HL-60 (cell line): ENCODE measurements around the gene GPR68.
"Not testable (repeated sequence)": the region's sequence is repeated elsewhere in the genome, so short reads cannot be mapped to it uniquely, and the experiment has no call there.

Experiments
- DNase-seq, 2 experiments: peaks; one replicate each; pipeline ENCODE4 v3.0.0-alpha.2; 2010 to 2020; ENCODE audit warnings: low read depth in 1 of 2, low spot score in 1 of 2
- H3K27ac ChIP-seq: fragments of 250-450 bp; sonication (Bioruptor Pico); replicated peaks from 2 replicates; pipeline ENCODE4 v1.5.1; 2020; ENCODE audit warnings: mild to moderate bottlenecking, moderate library complexity
- H3K27me3 ChIP-seq: fragments of 250-450 bp; sonication (Bioruptor Pico); 2 replicates; pipeline ENCODE4 v1.5.1; 2021; ENCODE audit warnings: mild to moderate bottlenecking, moderate library complexity; ENCODE audit not compliant: insufficient read depth, poor library complexity, severe bottlenecking
- H3K4me3 ChIP-seq: replicated peaks from 2 replicates; pipeline ENCODE4 v1.5.1; 2011; ENCODE audit warnings: mild to moderate bottlenecking, control low read depth, low read length; ENCODE audit not compliant: insufficient read depth
- GABPA ChIP-seq: IDR thresholded peaks from 2 replicates; pipeline ENCODE4 v1.6.1; 2012; ENCODE audit warnings: low read depth
- POLR2AphosphoS5 ChIP-seq: IDR thresholded peaks from 2 replicates; pipeline ENCODE4 v1.6.1; 2012; ENCODE audit warnings: low read depth
- SPI1 ChIP-seq: IDR thresholded peaks from 2 replicates; pipeline ENCODE4 v1.6.1; 2012; ENCODE audit warnings: low read depth, mild to moderate bottlenecking, borderline replicate concordance
- TF ChIP-seq, protein P1 (sequence below): IDR thresholded peaks from one replicate; pipeline ENCODE4 v1.5.1; 2011; ENCODE audit warnings: low read length, control low read depth, inconsistent platforms; ENCODE audit not compliant: insufficient read depth
- TF ChIP-seq, protein P2 (sequence below): IDR thresholded peaks from 2 replicates; pipeline ENCODE4 v1.6.1; 2012; ENCODE audit warnings: low read depth; ENCODE audit not compliant: insufficient replicate concordance

The GPR68 gene

DNA sequence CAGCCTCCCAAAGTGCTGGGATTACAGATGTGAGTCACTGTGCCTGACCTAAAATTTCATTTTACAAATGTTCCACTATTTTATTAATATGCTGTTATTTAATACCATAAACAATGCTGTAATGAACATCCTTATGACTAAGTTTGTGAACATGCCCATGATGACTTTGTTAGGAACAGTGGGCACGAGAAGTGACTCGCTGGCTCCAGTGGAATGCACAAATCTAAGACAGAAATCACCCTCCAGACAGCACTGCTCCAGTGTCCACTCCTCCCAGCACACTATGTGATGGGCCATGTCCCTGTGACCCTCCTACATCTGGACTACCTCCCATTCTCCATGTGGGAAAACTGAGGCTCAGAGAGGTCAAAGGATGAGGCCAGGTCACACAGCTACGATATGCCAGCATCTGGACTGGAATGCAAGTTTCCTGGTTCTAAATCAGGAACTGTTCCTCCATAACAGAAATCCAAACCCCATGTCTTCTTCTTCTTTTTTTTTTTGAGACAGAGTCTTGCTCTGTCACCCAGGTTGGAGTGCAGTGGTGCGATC, 57.9 kb downstream of the GPR68 start:
- no peak overlapping the region for H3K4me3 ChIP-seq
- DNase-seq: no peak

DNA sequence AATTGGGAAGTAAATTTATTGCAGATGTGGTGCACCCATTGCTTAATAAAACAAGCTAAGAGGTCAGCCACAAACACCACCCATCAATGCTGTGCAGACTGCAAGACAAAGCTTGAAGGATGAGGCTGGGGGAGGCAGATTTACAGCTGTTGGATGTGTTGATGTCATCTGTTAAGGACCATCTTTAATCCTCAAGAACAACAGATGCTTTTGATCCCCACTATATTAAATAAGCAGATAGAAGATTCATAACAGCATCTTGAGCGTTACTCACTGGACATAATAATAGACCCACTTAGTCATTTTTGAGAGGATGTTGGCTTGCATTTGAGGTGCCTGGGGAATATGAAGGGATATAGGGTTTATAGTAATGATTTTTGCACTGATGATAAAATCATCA, 58.8 kb downstream of the GPR68 start:
- no peak overlapping the region for H3K27ac ChIP-seq
- TF ChIP-seq GABPA (no peak), SPI1 (no peak), POLR2AphosphoS5 (no peak)
- TF ChIP-seq, protein P1, sequence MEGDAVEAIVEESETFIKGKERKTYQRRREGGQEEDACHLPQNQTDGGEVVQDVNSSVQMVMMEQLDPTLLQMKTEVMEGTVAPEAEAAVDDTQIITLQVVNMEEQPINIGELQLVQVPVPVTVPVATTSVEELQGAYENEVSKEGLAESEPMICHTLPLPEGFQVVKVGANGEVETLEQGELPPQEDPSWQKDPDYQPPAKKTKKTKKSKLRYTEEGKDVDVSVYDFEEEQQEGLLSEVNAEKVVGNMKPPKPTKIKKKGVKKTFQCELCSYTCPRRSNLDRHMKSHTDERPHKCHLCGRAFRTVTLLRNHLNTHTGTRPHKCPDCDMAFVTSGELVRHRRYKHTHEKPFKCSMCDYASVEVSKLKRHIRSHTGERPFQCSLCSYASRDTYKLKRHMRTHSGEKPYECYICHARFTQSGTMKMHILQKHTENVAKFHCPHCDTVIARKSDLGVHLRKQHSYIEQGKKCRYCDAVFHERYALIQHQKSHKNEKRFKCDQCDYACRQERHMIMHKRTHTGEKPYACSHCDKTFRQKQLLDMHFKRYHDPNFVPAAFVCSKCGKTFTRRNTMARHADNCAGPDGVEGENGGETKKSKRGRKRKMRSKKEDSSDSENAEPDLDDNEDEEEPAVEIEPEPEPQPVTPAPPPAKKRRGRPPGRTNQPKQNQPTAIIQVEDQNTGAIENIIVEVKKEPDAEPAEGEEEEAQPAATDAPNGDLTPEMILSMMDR: no peak
- TF ChIP-seq, protein P2, sequence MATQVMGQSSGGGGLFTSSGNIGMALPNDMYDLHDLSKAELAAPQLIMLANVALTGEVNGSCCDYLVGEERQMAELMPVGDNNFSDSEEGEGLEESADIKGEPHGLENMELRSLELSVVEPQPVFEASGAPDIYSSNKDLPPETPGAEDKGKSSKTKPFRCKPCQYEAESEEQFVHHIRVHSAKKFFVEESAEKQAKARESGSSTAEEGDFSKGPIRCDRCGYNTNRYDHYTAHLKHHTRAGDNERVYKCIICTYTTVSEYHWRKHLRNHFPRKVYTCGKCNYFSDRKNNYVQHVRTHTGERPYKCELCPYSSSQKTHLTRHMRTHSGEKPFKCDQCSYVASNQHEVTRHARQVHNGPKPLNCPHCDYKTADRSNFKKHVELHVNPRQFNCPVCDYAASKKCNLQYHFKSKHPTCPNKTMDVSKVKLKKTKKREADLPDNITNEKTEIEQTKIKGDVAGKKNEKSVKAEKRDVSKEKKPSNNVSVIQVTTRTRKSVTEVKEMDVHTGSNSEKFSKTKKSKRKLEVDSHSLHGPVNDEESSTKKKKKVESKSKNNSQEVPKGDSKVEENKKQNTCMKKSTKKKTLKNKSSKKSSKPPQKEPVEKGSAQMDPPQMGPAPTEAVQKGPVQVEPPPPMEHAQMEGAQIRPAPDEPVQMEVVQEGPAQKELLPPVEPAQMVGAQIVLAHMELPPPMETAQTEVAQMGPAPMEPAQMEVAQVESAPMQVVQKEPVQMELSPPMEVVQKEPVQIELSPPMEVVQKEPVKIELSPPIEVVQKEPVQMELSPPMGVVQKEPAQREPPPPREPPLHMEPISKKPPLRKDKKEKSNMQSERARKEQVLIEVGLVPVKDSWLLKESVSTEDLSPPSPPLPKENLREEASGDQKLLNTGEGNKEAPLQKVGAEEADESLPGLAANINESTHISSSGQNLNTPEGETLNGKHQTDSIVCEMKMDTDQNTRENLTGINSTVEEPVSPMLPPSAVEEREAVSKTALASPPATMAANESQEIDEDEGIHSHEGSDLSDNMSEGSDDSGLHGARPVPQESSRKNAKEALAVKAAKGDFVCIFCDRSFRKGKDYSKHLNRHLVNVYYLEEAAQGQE: no peak
- DNase-seq: no peak

More for the DNA sequence above, 57.9 kb downstream of the GPR68 start:
- Histone ChIP-seq H3K27ac (no peak overlapping the region), H3K27me3 (no peaks in the 10 kb centered on the region)
- no peak for TF ChIP-seq GABPA
- TF ChIP-seq, protein P2: no peak
- TF ChIP-seq, protein P1: no peak
- TF ChIP-seq SPI1: no peak
- no peak for TF ChIP-seq POLR2AphosphoS5

DNA sequence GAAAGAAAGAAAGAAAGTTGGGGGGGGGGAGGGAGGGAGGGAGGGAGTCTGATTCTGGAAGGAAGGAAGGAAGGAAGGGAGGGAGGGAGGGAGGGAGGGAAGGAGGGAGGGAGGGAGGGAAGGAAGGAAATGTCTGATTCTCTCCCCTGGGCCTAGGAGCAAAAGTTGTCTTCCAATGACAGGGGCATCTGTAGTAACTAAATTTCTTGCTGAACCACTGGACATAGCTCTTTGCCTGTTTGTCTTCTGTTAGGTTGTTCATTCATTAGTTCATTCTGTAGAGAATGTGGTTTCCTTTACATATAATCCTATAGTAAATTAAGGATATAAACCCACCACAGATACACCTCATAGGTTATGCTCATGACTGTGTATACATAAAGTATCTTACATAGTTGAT, 59.9 kb downstream of the GPR68 start:
- no peaks in the 10 kb centered on the region for H3K27me3 ChIP-seq
- DNase-seq: no peak
- H3K27ac ChIP-seq: no peak overlapping the region
- TF ChIP-seq GABPA (no peak), SPI1 (no peak), POLR2AphosphoS5 (no peak)
- TF ChIP-seq, protein P1: no peak
- TF ChIP-seq, protein P2: no peak
- no peak overlapping the region for H3K4me3 ChIP-seq

More for the DNA sequence above, 58.8 kb downstream of the GPR68 start:
- Histone ChIP-seq H3K27me3 (no peaks in the 10 kb centered on the region), H3K4me3 (no peak overlapping the region)

DNA sequence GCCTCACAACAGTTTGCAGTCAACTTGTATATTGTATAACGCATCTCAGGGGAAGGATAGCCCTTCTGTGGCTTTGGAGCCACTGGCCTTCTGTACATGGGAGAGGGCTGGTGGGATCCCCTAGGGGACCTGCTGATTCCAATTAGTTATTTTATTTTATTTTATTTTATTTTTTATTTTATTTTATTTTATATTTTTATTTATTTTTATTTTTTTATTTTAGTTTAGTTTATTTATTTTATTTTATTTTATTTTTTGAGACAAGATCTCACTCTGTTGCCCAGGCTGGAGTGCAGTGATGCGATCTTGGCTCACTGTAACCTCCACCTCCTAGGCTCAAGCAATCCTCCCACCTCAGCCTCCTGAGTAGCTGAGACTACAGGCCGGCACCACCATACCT, 61.8 kb downstream of the GPR68 start:
- DNase-seq, H3K27ac ChIP-seq, H3K27me3 ChIP-seq, H3K4me3 ChIP-seq: not testable (repeated sequence)
